HCT116 (cell line): ENCODE measurements around the gene CCL28. TPM values are rescaled to one million over a fixed set of nuclear protein-coding genes. Genes with fewer than 3 reads are reported as not detected.
"Not testable (repeated sequence)": the region's sequence is repeated elsewhere in the genome, so short reads cannot be mapped to it uniquely, and the experiment has no call there.

ENCODE experiments used
- ATAC-seq: fragments of 200-7000 bp; cut with Tn5 transposase; 2 replicates; pipeline ENCODE4 v1.9.1; 2020; ENCODE audit warnings: mild to moderate bottlenecking, moderate library complexity
- BruUV-seq: library from RNA; stranded (reverse); fragments of 400-500 nt; replicated peaks from 2 replicates; lab custom pipeline; 2021; lab: Mats Ljungman, UMichigan
- CTCF ChIA-PET: fragments of 300-600 bp; sonication (Branson Sonifier 250); formaldehyde crosslinking; loops from one replicate; lab custom pipeline; 2021; ENCODE audit warnings: antibody characterized with exemption; lab: Charles Lee
- POLR2A ChIA-PET: fragments of 300-600, 350-600 bp; sonication (Branson Sonifier 250); formaldehyde crosslinking; loops from one replicate; lab custom pipeline; 2021; ENCODE audit warnings: antibody characterized with exemption; lab: Charles Lee
- RAD21 ChIA-PET, 2 experiments: fragments of 300-600 bp; sonication (Branson Sonifier 250); formaldehyde crosslinking; loops; one replicate each; lab custom pipeline; 2023; ENCODE audit warnings: low total read pairs in 2 of 2; ENCODE audit not compliant: uncharacterized antibody in 2 of 2, unreplicated experiment in 2 of 2, low non-redundant PET in 1 of 2; lab: Charles Lee
- DNase-seq: peaks from one replicate; pipeline ENCODE4 v3.0.0-alpha.2; 2010; ENCODE audit warnings: low read depth, low spot score
- H2AFZ ChIP-seq: fragments of 200-600 bp; shearing (Covaris generic), sonication (generic); 2 replicates; pipeline ENCODE4 v1.6.1; 2017; ENCODE audit warnings: low read depth, mixed run types, mixed read lengths, antibody characterized with exemption, low read length; ENCODE audit not compliant: poor library complexity, severe bottlenecking
- H3K27ac ChIP-seq: 2 replicates; pipeline ENCODE4 v1.5.1; 2012; ENCODE audit warnings: low read depth, low read length
- H3K27me3 ChIP-seq: fragments of 200-600 bp; sonication (generic); 2 replicates; pipeline ENCODE4 v1.6.1; 2016; ENCODE audit warnings: mixed run types, low read length, mixed read lengths; ENCODE audit not compliant: insufficient read depth
- H3K36me3 ChIP-seq, 2 experiments: fragments of 200-500 bp in 1 of 2; fragments of 200-600 bp in 1 of 2; sonication (Bioruptor generic) in 1 of 2; sonication (generic) in 1 of 2; 2 replicates each; pipeline versions ENCODE4 v1.5.1 to v1.6.1; 2014 to 2016; ENCODE audit warnings: low read length in 2 of 2, inconsistent platforms in 1 of 2, mixed read lengths in 1 of 2, mixed run types in 1 of 2; ENCODE audit not compliant: insufficient read depth in 2 of 2, control insufficient read depth in 1 of 2
- H3K4me1 ChIP-seq, 2 experiments: fragments of 200-600 bp in 1 of 2; sonication (generic) in 1 of 2; 2 replicates each; pipeline versions ENCODE4 v1.5.1 to v1.6.1; 2012 to 2017; ENCODE audit warnings: low read length in 2 of 2, inconsistent platforms in 1 of 2, mild to moderate bottlenecking in 1 of 2, mixed read lengths in 1 of 2, mixed run types in 1 of 2, moderate library complexity in 1 of 2; ENCODE audit not compliant: insufficient read depth in 2 of 2, control insufficient read depth in 1 of 2
- H3K4me2 ChIP-seq: fragments of 200-600 bp; sonication (generic); 2 replicates; pipeline ENCODE4 v1.6.1; 2017; ENCODE audit warnings: mixed run types, low read length, mixed read lengths
- H3K4me3 ChIP-seq, 2 experiments: fragments of 200-600 bp in 1 of 2; sonication (generic) in 1 of 2; replicated peaks in 1 of 2; 2 replicates each; pipeline ENCODE4 v1.5.1; 2011 to 2016; ENCODE audit warnings: low read length in 2 of 2, control low read depth in 1 of 2, low read depth in 1 of 2, mild to moderate bottlenecking in 1 of 2, mixed read lengths in 1 of 2, mixed run types in 1 of 2
- H3K79me2 ChIP-seq: fragments of 200-600 bp; sonication (generic); 2 replicates; pipeline ENCODE4 v1.6.1; 2017; ENCODE audit warnings: mild to moderate bottlenecking, mixed run types, low read length, moderate library complexity, mixed read lengths; ENCODE audit not compliant: insufficient read depth
- H3K9ac ChIP-seq: fragments of 200-600 bp; sonication (generic); 2 replicates; pipeline ENCODE4 v1.6.1; 2016; ENCODE audit warnings: low read length, mixed read lengths
- H3K9me2 ChIP-seq: fragments of 200-600 bp; sonication (generic), shearing (Covaris generic); 2 replicates; pipeline ENCODE4 v1.6.1; 2017; ENCODE audit warnings: mixed run types, mild to moderate bottlenecking, moderate library complexity; ENCODE audit not compliant: insufficient read depth
- H3K9me3 ChIP-seq, 2 experiments: fragments of 200-500 bp in 1 of 2; fragments of 200-600 bp in 1 of 2; sonication (Bioruptor generic) in 1 of 2; sonication (generic) in 1 of 2; 2 replicates each; pipeline ENCODE4 v1.6.1; 2014 to 2017; ENCODE audit warnings: low read length in 2 of 2, mixed read lengths in 2 of 2, inconsistent platforms in 1 of 2, low read depth in 1 of 2, mild to moderate bottlenecking in 1 of 2, mixed run types in 1 of 2, moderate library complexity in 1 of 2; ENCODE audit not compliant: control insufficient read depth in 1 of 2, insufficient read depth in 1 of 2
- H4K20me1 ChIP-seq: fragments of 200-600 bp; sonication (generic), shearing (Covaris generic); 2 replicates; pipeline ENCODE4 v1.6.1; 2017; ENCODE audit warnings: mixed run types, mild to moderate bottlenecking, moderate library complexity; ENCODE audit not compliant: insufficient read depth
- EZH2 ChIP-seq: fragments of 200-600 bp; sonication (generic); IDR thresholded peaks from 2 replicates; pipeline ENCODE4 v1.6.1; 2017; ENCODE audit warnings: antibody characterized with exemption, mixed run types
- EZH2phosphoT487 ChIP-seq: fragments of 200-600 bp; IDR thresholded peaks from 2 replicates; pipeline ENCODE4 v1.6.1; 2018; ENCODE audit warnings: antibody characterized with exemption, borderline replicate concordance
- POLR2A ChIP-seq: IDR thresholded peaks from 2 replicates; pipeline ENCODE4 v1.7.0; 2011; ENCODE audit warnings: borderline replicate concordance; ENCODE audit not compliant: insufficient read depth, insufficient read length; ENCODE audit errors: extremely low read depth
- SIN3A ChIP-seq: IDR thresholded peaks from 2 replicates; pipeline ENCODE4 v1.6.1; 2012; ENCODE audit warnings: low read depth
- SRF ChIP-seq: IDR thresholded peaks from 2 replicates; pipeline ENCODE4 v1.6.1; 2012; ENCODE audit warnings: low read depth
- ZBTB33 ChIP-seq: IDR thresholded peaks from 2 replicates; pipeline ENCODE4 v1.6.1; 2011; ENCODE audit warnings: mild to moderate bottlenecking, low read length, moderate library complexity; ENCODE audit not compliant: insufficient replicate concordance; ENCODE audit errors: extremely low read depth
- intact Hi-C: fragments of 100-400 bp; cut with micrococcal nuclease; formaldehyde crosslinking; loops from 2 replicates; pipeline ENCODE4 v1.10.0; 2022
- total RNA-seq: library from RNA; stranded (reverse); gene quantifications from one replicate; pipeline ENCODE4 v1.2.1, GENCODE V29; 2021; ENCODE audit not compliant: unreplicated experiment

CCL28 gene
- total RNA-seq, 1 experiment from 2014 or later = 0.25 TPM

GRCh38 chr5:43409809-43410271 is 2.4 kb downstream of the CCL28 start:
- H3K9ac ChIP-seq = no peak overlapping the region
- ATAC-seq = no peak
- H2AFZ ChIP-seq = no peak overlapping the region
- no peaks in the 10 kb centered on the region for H3K27me3 ChIP-seq
- ChIA-PET POLR2A (no interaction called here), RAD21 (no interaction called here), CTCF (no interaction called here)
- no peaks in the 10 kb centered on the region for H3K36me3 ChIP-seq
- no peak overlapping the region for H3K27ac ChIP-seq
- H3K4me2 ChIP-seq = no peak overlapping the region
- no peaks in the 10 kb centered on the region for H4K20me1 ChIP-seq
- no peak overlapping the region for H3K4me3 ChIP-seq
- no peaks in the 10 kb centered on the region for H3K9me3 ChIP-seq
- H3K79me2 ChIP-seq = no peaks in the 10 kb centered on the region
- H3K9me2 ChIP-seq = no peaks in the 10 kb centered on the region
- no peak for DNase-seq
- no peaks in the 10 kb centered on the region for H3K4me1 ChIP-seq
- no peak for TF ChIP-seq EZH2phosphoT487
- no peak for TF ChIP-seq SRF
- TF ChIP-seq EZH2 = no peak
- no peak for TF ChIP-seq ZBTB33
- TF ChIP-seq POLR2A = no peak
- TF ChIP-seq SIN3A = no peak
- BruUV-seq = no TSS peak
- intact Hi-C loops = no loop called here

- H3K36me3 ChIP-seq, BruUV-seq, H3K27ac ChIP-seq, H3K9me3 ChIP-seq, intact Hi-C loops, H3K4me1 ChIP-seq, H3K4me3 ChIP-seq, H3K9me2 ChIP-seq, H3K79me2 ChIP-seq, DNase-seq, H2AFZ ChIP-seq, ATAC-seq, H4K20me1 ChIP-seq, H3K27me3 ChIP-seq, H3K9ac ChIP-seq, H3K4me2 ChIP-seq, RAD21 ChIA-PET: not testable (repeated sequence)
- ChIA-PET POLR2A (interaction anchor here (1.2 kb wide), 1 partner anchor 81 kb away, joined by 3 read pairs; the partner anchor contains the start of gene TMEM267), CTCF (interaction anchor here (1.1 kb wide), 1 partner anchor 82 kb away, joined by 3 read pairs; no protein-coding TSS in a partner anchor)
These were observed 9.6 kb downstream of the CCL28 start for GRCh38 chr5:43402524-43403066.
